ENCODE results near the gene PPP1R1C.

The PPP1R1C gene

GRCh38 chr2:182142062-182142461 is 156.4 kb downstream of the PPP1R1C start:
- Histone ChIP-seq H3K9ac (ENCODE audit: insufficient read length, low read depth) (no peak overlapping the region), H3K4me3 (ENCODE audit: insufficient read length, low read depth) (no peak overlapping the region), H3K4me1 (ENCODE audit: insufficient read depth, insufficient read length) (no peaks in the 10 kb centered on the region), H3K27me3 (ENCODE audit: insufficient read depth, insufficient read length) (no peaks in the 10 kb centered on the region), H3K9me3 (ENCODE audit: insufficient read depth, low read length) (no peaks in the 10 kb centered on the region), H3K36me3 (ENCODE audit: insufficient read depth, insufficient read length, low read length) (no peaks in the 10 kb centered on the region)
- no peak for DNase-seq (ENCODE audit: low read depth, low spot score)
- no peak for TF ChIP-seq ZNF274 (IDR thresholded peaks at IDR 0.05; ENCODE audit: low read depth, low read length)
- TF ChIP-seq SUZ12 (IDR thresholded peaks at IDR 0.05; ENCODE audit: extremely low read depth, insufficient read depth, insufficient read length) = no peak
- TF ChIP-seq YY1 (IDR thresholded peaks at IDR 0.05; ENCODE audit: insufficient read depth, insufficient read length) = no peak

GRCh38 chr2:182144041-182144775 is 158.6 kb downstream of the PPP1R1C start:
- H3K27me3 ChIP-seq (ENCODE audit: insufficient read depth, insufficient read length) = no peaks in the 10 kb centered on the region
- TF ChIP-seq SUZ12 (IDR thresholded peaks at IDR 0.05; ENCODE audit: extremely low read depth, insufficient read depth, insufficient read length) (no peak), YY1 (IDR thresholded peaks at IDR 0.05; ENCODE audit: insufficient read depth, insufficient read length) (no peak), ZNF274 (IDR thresholded peaks at IDR 0.05; ENCODE audit: low read depth, low read length) (no peak)
- H3K4me3 ChIP-seq (ENCODE audit: insufficient read length, low read depth) = no peak overlapping the region
- no peaks in the 10 kb centered on the region for H3K36me3 ChIP-seq (ENCODE audit: insufficient read depth, insufficient read length, low read length)
- H3K9me3 ChIP-seq (ENCODE audit: insufficient read depth, low read length) = no peaks in the 10 kb centered on the region
- H3K4me1 ChIP-seq (ENCODE audit: insufficient read depth, insufficient read length) = no peaks in the 10 kb centered on the region
- no peak overlapping the region for H3K9ac ChIP-seq (ENCODE audit: insufficient read length, low read depth)
- DNase-seq (ENCODE audit: low read depth, low spot score) = no peak

GRCh38 chr2:182144776-182145165 is 159.1 kb downstream of the PPP1R1C start:
- Histone ChIP-seq H3K4me1 (ENCODE audit: insufficient read depth, insufficient read length) (no peaks in the 10 kb centered on the region), H3K9ac (ENCODE audit: insufficient read length, low read depth) (no peak overlapping the region), H3K9me3 (ENCODE audit: insufficient read depth, low read length) (no peaks in the 10 kb centered on the region), H3K4me3 (ENCODE audit: insufficient read length, low read depth) (no peak overlapping the region), H3K36me3 (ENCODE audit: insufficient read depth, insufficient read length, low read length) (no peaks in the 10 kb centered on the region), H3K27me3 (ENCODE audit: insufficient read depth, insufficient read length) (no peaks in the 10 kb centered on the region)
- no peak for DNase-seq (ENCODE audit: low read depth, low spot score)
- TF ChIP-seq SUZ12 (IDR thresholded peaks at IDR 0.05; ENCODE audit: extremely low read depth, insufficient read depth, insufficient read length) (no peak), YY1 (IDR thresholded peaks at IDR 0.05; ENCODE audit: insufficient read depth, insufficient read length) (no peak), ZNF274 (IDR thresholded peaks at IDR 0.05; ENCODE audit: low read depth, low read length) (no peak)

GRCh38 chr2:182148344-182148743 is 162.7 kb downstream of the PPP1R1C start:
- Histone ChIP-seq H3K4me3 (ENCODE audit: insufficient read length, low read depth) (no peak overlapping the region), H3K36me3 (ENCODE audit: insufficient read depth, insufficient read length, low read length) (no peaks in the 10 kb centered on the region), H3K27me3 (ENCODE audit: insufficient read depth, insufficient read length) (no peaks in the 10 kb centered on the region), H3K4me1 (ENCODE audit: insufficient read depth, insufficient read length) (no peaks in the 10 kb centered on the region), H3K9ac (ENCODE audit: insufficient read length, low read depth) (no peak overlapping the region), H3K9me3 (ENCODE audit: insufficient read depth, low read length) (no peaks in the 10 kb centered on the region)
- no peak for DNase-seq (ENCODE audit: low read depth, low spot score)
- TF ChIP-seq YY1 (IDR thresholded peaks at IDR 0.05; ENCODE audit: insufficient read depth, insufficient read length) = no peak
- no peak for TF ChIP-seq ZNF274 (IDR thresholded peaks at IDR 0.05; ENCODE audit: low read depth, low read length)
- no peak for TF ChIP-seq SUZ12 (IDR thresholded peaks at IDR 0.05; ENCODE audit: extremely low read depth, insufficient read depth, insufficient read length)

- DNase-seq (ENCODE audit: low read depth, low spot score) = no peak
- no peaks in the 10 kb centered on the region for H3K36me3 ChIP-seq (ENCODE audit: insufficient read depth, insufficient read length, low read length)
- TF ChIP-seq YY1 (IDR thresholded peaks at IDR 0.05; ENCODE audit: insufficient read depth, insufficient read length) (no peak), SUZ12 (IDR thresholded peaks at IDR 0.05; ENCODE audit: extremely low read depth, insufficient read depth, insufficient read length) (no peak), ZNF274 (IDR thresholded peaks at IDR 0.05; ENCODE audit: low read depth, low read length) (no peak)
These were observed 178.2 kb downstream of the PPP1R1C start for GRCh38 chr2:182163878-182164277.

GRCh38 chr2:182164686-182165085 is 179.0 kb downstream of the PPP1R1C start:
- H3K4me3 ChIP-seq (ENCODE audit: insufficient read length, low read depth) = no peak overlapping the region
- no peaks in the 10 kb centered on the region for H3K9me3 ChIP-seq (ENCODE audit: insufficient read depth, low read length)
- no peaks in the 10 kb centered on the region for H3K27me3 ChIP-seq (ENCODE audit: insufficient read depth, insufficient read length)
- no peak overlapping the region for H3K9ac ChIP-seq (ENCODE audit: insufficient read length, low read depth)
- TF ChIP-seq ZNF274 (IDR thresholded peaks at IDR 0.05; ENCODE audit: low read depth, low read length) (no peak), YY1 (IDR thresholded peaks at IDR 0.05; ENCODE audit: insufficient read depth, insufficient read length) (no peak), SUZ12 (IDR thresholded peaks at IDR 0.05; ENCODE audit: extremely low read depth, insufficient read depth, insufficient read length) (no peak)
- H3K36me3 ChIP-seq (ENCODE audit: insufficient read depth, insufficient read length, low read length) = no peaks in the 10 kb centered on the region
- DNase-seq (ENCODE audit: low read depth, low spot score) = no peak
- H3K4me1 ChIP-seq (ENCODE audit: insufficient read depth, insufficient read length) = no peaks in the 10 kb centered on the region

More at GRCh38 chr2:182163878-182164277, 178.2 kb downstream of the PPP1R1C start:
- no peak overlapping the region for H3K9ac ChIP-seq (ENCODE audit: insufficient read length, low read depth)
- H3K4me3 ChIP-seq (ENCODE audit: insufficient read length, low read depth) = no peak overlapping the region
- H3K27me3 ChIP-seq (ENCODE audit: insufficient read depth, insufficient read length) = no peaks in the 10 kb centered on the region
- H3K9me3 ChIP-seq (ENCODE audit: insufficient read depth, low read length) = no peaks in the 10 kb centered on the region
- no peaks in the 10 kb centered on the region for H3K4me1 ChIP-seq (ENCODE audit: insufficient read depth, insufficient read length)

GRCh38 chr2:182165202-182165601 is 179.5 kb downstream of the PPP1R1C start:
- Histone ChIP-seq H3K36me3 (ENCODE audit: insufficient read depth, insufficient read length, low read length) (no peaks in the 10 kb centered on the region), H3K9ac (ENCODE audit: insufficient read length, low read depth) (no peak overlapping the region), H3K9me3 (ENCODE audit: insufficient read depth, low read length) (no peaks in the 10 kb centered on the region), H3K4me3 (ENCODE audit: insufficient read length, low read depth) (no peak overlapping the region), H3K4me1 (ENCODE audit: insufficient read depth, insufficient read length) (no peaks in the 10 kb centered on the region), H3K27me3 (ENCODE audit: insufficient read depth, insufficient read length) (no peaks in the 10 kb centered on the region)
- TF ChIP-seq ZNF274 (IDR thresholded peaks at IDR 0.05; ENCODE audit: low read depth, low read length) (no peak), YY1 (IDR thresholded peaks at IDR 0.05; ENCODE audit: insufficient read depth, insufficient read length) (no peak), SUZ12 (IDR thresholded peaks at IDR 0.05; ENCODE audit: extremely low read depth, insufficient read depth, insufficient read length) (no peak)
- no peak for DNase-seq (ENCODE audit: low read depth, low spot score)
